Stimulated activated naive B cell treated with anti-CD40 and anti-IgM and Interleukin-4, amounts not matched to agents 10 μg/mL and 1 μg/mL and 100 μg/mL, for 72 hours (primary cell): ENCODE measurements around the gene CFI.

Experiments
- ATAC-seq, 2 donors: fragments of 150-1000 bp; cut with Tn5 transposase; replicated peaks; 2 replicates each; pipeline ENCODE4 v1.10.0; 2021; ENCODE audit warnings: moderate library complexity in 1 of 2
- DNase-seq: peaks from one replicate; pipeline ENCODE4 v3.0.0; 2021
- H3K27ac Mint-ChIP-seq: one replicate; pipeline ENCODE4 v1.8.0; 2022; ENCODE audit warnings: mild to moderate bottlenecking, mixed read lengths
- H3K27me3 Mint-ChIP-seq, 2 donors: one replicate each; pipeline ENCODE4 v1.8.0; 2022; ENCODE audit warnings: mixed read lengths in 2 of 2
- H3K36me3 Mint-ChIP-seq, 2 donors: one replicate each; pipeline ENCODE4 v1.8.0; 2022; ENCODE audit warnings: mixed read lengths in 2 of 2, mild to moderate bottlenecking in 1 of 2
- H3K4me1 Mint-ChIP-seq, 2 donors: one replicate each; pipeline ENCODE4 v1.8.0; 2022; ENCODE audit warnings: mixed read lengths in 2 of 2, mild to moderate bottlenecking in 1 of 2
- H3K4me3 Mint-ChIP-seq, 2 donors: one replicate each; pipeline ENCODE4 v1.8.0; 2022; ENCODE audit warnings: mild to moderate bottlenecking in 2 of 2, mixed read lengths in 2 of 2, moderate library complexity in 1 of 2
- H3K9me3 Mint-ChIP-seq, 2 donors: one replicate each; pipeline ENCODE4 v1.8.0; 2022; ENCODE audit warnings: mixed read lengths in 2 of 2, mild to moderate bottlenecking in 1 of 2

The CFI gene

GRCh38 chr4:109703664-109704361 is 98.0 kb downstream of the CFI start:
- peak overlapping the region; percentile 88 to 94 for H3K4me3 Mint-ChIP-seq
- H3K36me3 Mint-ChIP-seq = no peaks in the 10 kb centered on the region
- peaks cover 10 to 29% of the 10 kb centered on the region in 2 donors for H3K4me1 Mint-ChIP-seq
- H3K9me3 Mint-ChIP-seq = no peaks in the 10 kb centered on the region
- H3K27ac Mint-ChIP-seq = peak overlapping the region; percentile 86
- DNase-seq (no peak), ATAC-seq (no peak)
- no peaks in the 10 kb centered on the region for H3K27me3 Mint-ChIP-seq

GRCh38 chr4:109702950-109703663 is 98.7 kb downstream of the CFI start, which contains the start of gene CASP6:
TSS of gene CASP6 (minus strand) at chr4:109703445. CDS start at chr4:109703395, 50 bp downstream.
- Mint-ChIP-seq H3K9me3 (no peaks in the 10 kb centered on the region), H3K4me3 (peak within 1 kb of the TSS; percentile 88 to 94), H3K4me1 (peaks cover 10 to 29% of the 10 kb centered on the region in 2 donors), H3K27ac (peak within 1 kb of the TSS; percentile 86), H3K36me3 (no peaks in the 10 kb centered on the region), H3K27me3 (no peaks in the 10 kb centered on the region)
- peak; percentile 72 for DNase-seq
- ATAC-seq = peak; percentile 85 to 89

- DNase-seq (no peak), ATAC-seq (peak in 1 of 2 donors; percentile 1)
- H3K4me3 Mint-ChIP-seq = peak overlapping the region; percentile 88 to 94
- H3K36me3 Mint-ChIP-seq = peaks cover 6% of the 10 kb centered on the region in 2 donors
- H3K27me3 Mint-ChIP-seq = no peaks in the 10 kb centered on the region
- H3K27ac Mint-ChIP-seq = peak overlapping the region; percentile 86
- H3K4me1 Mint-ChIP-seq = peaks cover 10 to 29% of the 10 kb centered on the region in 2 donors
- no peaks in the 10 kb centered on the region for H3K9me3 Mint-ChIP-seq
Measured at GRCh38 chr4:109701566-109702410, 100.0 kb downstream of the CFI start.

- H3K36me3 Mint-ChIP-seq = peaks cover 6% of the 10 kb centered on the region in 2 donors
- H3K4me3 Mint-ChIP-seq = no peak overlapping the region
- H3K27me3 Mint-ChIP-seq = no peaks in the 10 kb centered on the region
- H3K9me3 Mint-ChIP-seq = no peaks in the 10 kb centered on the region
- ATAC-seq (no peak), DNase-seq (no peak)
- peaks cover 10 to 29% of the 10 kb centered on the region in 2 donors for H3K4me1 Mint-ChIP-seq
- H3K27ac Mint-ChIP-seq = no peak overlapping the region
Measured at GRCh38 chr4:109699553-109700225, 102.1 kb downstream of the CFI start.

GRCh38 chr4:109698656-109699055 is 103.1 kb downstream of the CFI start:
- Mint-ChIP-seq H3K27ac (no peak overlapping the region), H3K9me3 (no peaks in the 10 kb centered on the region), H3K36me3 (peaks cover 6 to 10% of the 10 kb centered on the region in 2 donors), H3K4me1 (peaks cover 7 to 23% of the 10 kb centered on the region in 2 donors), H3K4me3 (no peak overlapping the region), H3K27me3 (no peaks in the 10 kb centered on the region)
- ATAC-seq (no peak), DNase-seq (no peak)

- Mint-ChIP-seq H3K36me3 (peaks cover 17 to 24% of the 10 kb centered on the region in 2 donors), H3K9me3 (no peaks in the 10 kb centered on the region), H3K4me1 (peaks cover 8 to 16% of the 10 kb centered on the region in 2 donors), H3K4me3 (no peak overlapping the region), H3K27ac (no peak overlapping the region), H3K27me3 (no peaks in the 10 kb centered on the region)
- DNase-seq = no peak
- ATAC-seq = peak in 1 of 2 donors; percentile 25
Measured at GRCh38 chr4:109691411-109691920, 110.3 kb downstream of the CFI start.
